Mucosa of descending colon (tissue), 3 donors: ENCODE data around the gene DSP. TPM values are rescaled to one million over a fixed set of nuclear protein-coding genes. Genes with fewer than 3 reads are reported as not detected.
A peak's percentile ranks its signal among the peaks of the same experiment; 100 is the strongest.

Experiments
- ATAC-seq: fragments of 200-7000 bp; cut with Tn5 transposase; one replicate; pipeline ENCODE4 v1.9.1; 2020; ENCODE audit warnings: mild to moderate bottlenecking, moderate library complexity
- DNase-seq, 3 donors: peaks; one replicate each; pipeline ENCODE4 v3.0.0-alpha.2; 2020
- H3K36me3 ChIP-seq: fragments of 200-600 bp; one replicate; pipeline ENCODE4 v1.8.0; 2021; ENCODE audit warnings: low read depth, mild to moderate bottlenecking
- H3K4me1 ChIP-seq: fragments of 200-600 bp; one replicate; pipeline ENCODE4 v1.8.0; 2021; ENCODE audit warnings: low read depth, mild to moderate bottlenecking
- H3K4me3 ChIP-seq: fragments of 200-600 bp; one replicate; pipeline ENCODE4 v1.8.0; 2021; ENCODE audit warnings: mild to moderate bottlenecking
- H3K9me3 ChIP-seq: fragments of 200-600 bp; one replicate; pipeline ENCODE4 v1.8.0; 2021; ENCODE audit warnings: mild to moderate bottlenecking
- CTCF ChIP-seq: fragments of 200-600 bp; IDR thresholded peaks from one replicate; pipeline ENCODE4 v1.8.0; 2022; ENCODE audit warnings: antibody characterized with exemption, mild to moderate bottlenecking
- intact Hi-C, 2 donors: fragments of 100-400 bp; cut with DNase I in 1 of 2; cut with micrococcal nuclease in 1 of 2; formaldehyde crosslinking; loops; one replicate each; pipeline versions ENCODE4 v1.11.0 to v1.11.1; 2022; cut with DNase I, micrococcal nuclease
- total RNA-seq, 3 donors: library from RNA; stranded (reverse); fragmentation: NEBNext Ultra II Directional in 2 of 3; extraction: Animal tissue kit (Norgen Biotek cat#: 25700) in 2 of 3; gene quantifications; one replicate each; pipeline versions ENCODE4 v1.2.1 to v1.2.4, GENCODE V29; 2021 to 2023
- donor health status: DM: no; HTN: no; CAD: no; lungs with moderate emphysema.
- donor health status: DM: no; HTN: no; CAD: no.
- donor health status: DM: no; HTN: yes; CAD: no.

The DSP gene
- total RNA-seq, 3 donors from 2014 or later = 85.2 to 265 (median 177) TPM

- intact Hi-C loops = no loop called here
- no peak for DNase-seq
- H3K4me3 ChIP-seq = no peak overlapping the region
- H3K9me3 ChIP-seq = no peaks in the 10 kb centered on the region
- peaks cover 9% of the 10 kb centered on the region for H3K4me1 ChIP-seq
- ATAC-seq = no peak
- TF ChIP-seq CTCF = no peak
- no peaks in the 10 kb centered on the region for H3K36me3 ChIP-seq
Observed at GRCh38 chr6:7621761-7622160, 80.3 kb downstream of the DSP start.

- no peak for DNase-seq
- ATAC-seq = peak; percentile 44
- intact Hi-C loops = no loop called here
- no peaks in the 10 kb centered on the region for H3K36me3 ChIP-seq
- H3K4me1 ChIP-seq = no peaks in the 10 kb centered on the region
- H3K4me3 ChIP-seq = no peak overlapping the region
- H3K9me3 ChIP-seq = no peaks in the 10 kb centered on the region
- no peak for TF ChIP-seq CTCF
Observed at GRCh38 chr6:7624796-7625710, 83.6 kb downstream of the DSP start.

- intact Hi-C loops = no loop called here
- no peak for TF ChIP-seq CTCF
- Histone ChIP-seq H3K36me3 (no peaks in the 10 kb centered on the region), H3K4me1 (peaks cover 5% of the 10 kb centered on the region), H3K4me3 (no peak overlapping the region), H3K9me3 (no peaks in the 10 kb centered on the region)
- ATAC-seq (no peak), DNase-seq (no peak)
Observed at GRCh38 chr6:7628479-7628878, 87.0 kb downstream of the DSP start.

GRCh38 chr6:7628909-7629308 lies 87.4 kb downstream of the DSP start:
- Histone ChIP-seq H3K4me3 (no peak overlapping the region), H3K4me1 (peaks cover 5% of the 10 kb centered on the region), H3K36me3 (no peaks in the 10 kb centered on the region), H3K9me3 (no peaks in the 10 kb centered on the region)
- DNase-seq (no peak), ATAC-seq (no peak)
- intact Hi-C loops = no loop called here
- TF ChIP-seq CTCF = no peak

- H3K4me1 ChIP-seq = peaks cover 5% of the 10 kb centered on the region
- TF ChIP-seq CTCF = no peak
- no peak for ATAC-seq
- intact Hi-C loops = no loop called here
- no peaks in the 10 kb centered on the region for H3K36me3 ChIP-seq
- no peak overlapping the region for H3K4me3 ChIP-seq
- DNase-seq = no peak
- no peaks in the 10 kb centered on the region for H3K9me3 ChIP-seq
Observed at GRCh38 chr6:7629321-7629720, 87.8 kb downstream of the DSP start.
